Endothelial cell (in vitro differentiated cells): ENCODE data around the gene PLCB1. TPM values are rescaled to one million over a fixed set of nuclear protein-coding genes. Genes with fewer than 3 reads are reported as not detected.

ENCODE experiments used
- DNase-seq: peaks from one replicate; pipeline ENCODE4 v3.0.0; 2021; ENCODE audit warnings: low spot score
- H3K27ac Mint-ChIP-seq: one replicate; pipeline ENCODE4 v1.8.0; 2021; ENCODE audit warnings: mixed read lengths, inconsistent platforms; ENCODE audit not compliant: unreplicated experiment
- H3K27me3 Mint-ChIP-seq: one replicate; pipeline ENCODE4 v1.8.0; 2021; ENCODE audit warnings: mild to moderate bottlenecking, moderate library complexity, mixed read lengths, inconsistent platforms; ENCODE audit not compliant: unreplicated experiment
- H3K36me3 Mint-ChIP-seq: one replicate; pipeline ENCODE4 v1.8.0; 2021; ENCODE audit warnings: mild to moderate bottlenecking, low read depth, mixed read lengths, inconsistent platforms; ENCODE audit not compliant: unreplicated experiment
- H3K4me1 Mint-ChIP-seq: one replicate; pipeline ENCODE4 v1.8.0; 2021; ENCODE audit warnings: mild to moderate bottlenecking, mixed read lengths, inconsistent platforms; ENCODE audit not compliant: unreplicated experiment
- H3K4me3 Mint-ChIP-seq: one replicate; pipeline ENCODE4 v1.8.0; 2021; ENCODE audit warnings: mild to moderate bottlenecking, mixed read lengths, inconsistent platforms; ENCODE audit not compliant: unreplicated experiment
- H3K9me3 Mint-ChIP-seq: one replicate; pipeline ENCODE4 v1.8.0; 2021; ENCODE audit warnings: mixed read lengths, inconsistent platforms; ENCODE audit not compliant: unreplicated experiment
- total RNA-seq: library from RNA; stranded (reverse); fragmentation: NEBNext Ultra II Directional; extraction: Animal tissue kit (Norgen Biotek cat#: 25700); gene quantifications from one replicate; pipeline ENCODE4 v1.2.1, GENCODE V29; 2021; ENCODE audit not compliant: unreplicated experiment
- TF ChIP-seq, protein P1 (sequence below): fragments of 200-600 bp; sonication (generic); IDR thresholded peaks from one replicate; pipeline ENCODE4 v1.5.0; 2021; ENCODE audit warnings: antibody characterized with exemption; ENCODE audit not compliant: unreplicated experiment

The PLCB1 gene
- total RNA-seq, 1 donor from 2014 or later: 8.1 TPM

DNA sequence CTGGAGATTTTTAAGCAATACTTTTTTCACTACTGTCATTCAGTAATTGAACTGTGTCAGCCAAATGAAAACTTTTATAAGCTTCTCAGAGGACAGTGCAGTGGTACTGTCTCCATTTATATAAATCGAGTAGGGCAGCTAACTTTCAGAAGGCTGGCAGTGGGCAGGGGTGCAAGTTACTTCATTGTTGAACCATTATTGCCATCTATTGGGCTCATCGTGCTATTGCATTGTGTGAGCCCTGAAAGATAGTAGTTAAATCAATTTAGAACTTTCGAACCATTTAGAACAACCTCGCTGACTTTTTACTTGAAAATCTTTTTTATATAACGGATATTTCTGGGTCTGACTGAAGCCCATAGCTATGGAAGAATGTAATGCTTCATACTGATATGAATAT lies 589.0 kb downstream of the PLCB1 start:
- Mint-ChIP-seq H3K4me1 (no peaks in the 10 kb centered on the region), H3K27ac (no peak overlapping the region), H3K36me3 (no peaks in the 10 kb centered on the region), H3K4me3 (no peak overlapping the region), H3K9me3 (no peaks in the 10 kb centered on the region), H3K27me3 (no peaks in the 10 kb centered on the region)
- TF ChIP-seq, protein P1, sequence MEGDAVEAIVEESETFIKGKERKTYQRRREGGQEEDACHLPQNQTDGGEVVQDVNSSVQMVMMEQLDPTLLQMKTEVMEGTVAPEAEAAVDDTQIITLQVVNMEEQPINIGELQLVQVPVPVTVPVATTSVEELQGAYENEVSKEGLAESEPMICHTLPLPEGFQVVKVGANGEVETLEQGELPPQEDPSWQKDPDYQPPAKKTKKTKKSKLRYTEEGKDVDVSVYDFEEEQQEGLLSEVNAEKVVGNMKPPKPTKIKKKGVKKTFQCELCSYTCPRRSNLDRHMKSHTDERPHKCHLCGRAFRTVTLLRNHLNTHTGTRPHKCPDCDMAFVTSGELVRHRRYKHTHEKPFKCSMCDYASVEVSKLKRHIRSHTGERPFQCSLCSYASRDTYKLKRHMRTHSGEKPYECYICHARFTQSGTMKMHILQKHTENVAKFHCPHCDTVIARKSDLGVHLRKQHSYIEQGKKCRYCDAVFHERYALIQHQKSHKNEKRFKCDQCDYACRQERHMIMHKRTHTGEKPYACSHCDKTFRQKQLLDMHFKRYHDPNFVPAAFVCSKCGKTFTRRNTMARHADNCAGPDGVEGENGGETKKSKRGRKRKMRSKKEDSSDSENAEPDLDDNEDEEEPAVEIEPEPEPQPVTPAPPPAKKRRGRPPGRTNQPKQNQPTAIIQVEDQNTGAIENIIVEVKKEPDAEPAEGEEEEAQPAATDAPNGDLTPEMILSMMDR: peak; percentile 78
- DNase-seq: peak; percentile 55

DNA sequence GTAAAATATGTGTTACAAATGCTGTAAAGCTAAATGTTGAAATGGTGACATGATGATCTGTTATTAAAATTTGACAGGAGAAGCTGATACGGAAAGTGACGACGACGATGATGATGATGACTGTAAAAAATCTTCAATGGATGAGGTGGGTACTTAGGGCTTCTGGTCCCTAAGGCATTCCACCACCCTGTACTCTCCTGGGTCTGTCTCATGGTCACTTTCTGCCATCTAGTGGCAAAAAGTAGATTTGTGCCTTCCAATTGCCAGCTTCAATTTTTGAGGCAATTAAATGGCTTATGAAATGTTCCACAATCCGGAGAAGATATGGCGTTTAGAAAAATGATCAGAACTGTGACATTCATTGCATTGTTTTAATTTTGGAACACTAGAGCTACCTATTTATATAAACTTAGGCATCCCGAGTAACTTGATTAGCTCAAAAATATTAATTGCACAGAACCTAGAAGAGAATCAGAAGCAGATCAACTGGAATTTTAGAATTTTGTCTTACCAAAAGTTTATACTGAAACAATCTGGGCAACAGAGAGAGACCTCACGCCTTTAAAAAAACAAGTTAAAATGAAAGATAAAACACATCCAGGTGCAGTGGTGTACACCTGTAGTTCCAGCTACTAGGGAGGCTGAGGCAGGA lies 590.3 kb downstream of the PLCB1 start:
- Mint-ChIP-seq H3K36me3 (no peaks in the 10 kb centered on the region), H3K27me3 (no peaks in the 10 kb centered on the region), H3K9me3 (no peaks in the 10 kb centered on the region), H3K27ac (no peak overlapping the region), H3K4me3 (no peak overlapping the region), H3K4me1 (no peaks in the 10 kb centered on the region)
- TF ChIP-seq, protein P1: peak; percentile 75
- DNase-seq: peak; percentile 57

DNA sequence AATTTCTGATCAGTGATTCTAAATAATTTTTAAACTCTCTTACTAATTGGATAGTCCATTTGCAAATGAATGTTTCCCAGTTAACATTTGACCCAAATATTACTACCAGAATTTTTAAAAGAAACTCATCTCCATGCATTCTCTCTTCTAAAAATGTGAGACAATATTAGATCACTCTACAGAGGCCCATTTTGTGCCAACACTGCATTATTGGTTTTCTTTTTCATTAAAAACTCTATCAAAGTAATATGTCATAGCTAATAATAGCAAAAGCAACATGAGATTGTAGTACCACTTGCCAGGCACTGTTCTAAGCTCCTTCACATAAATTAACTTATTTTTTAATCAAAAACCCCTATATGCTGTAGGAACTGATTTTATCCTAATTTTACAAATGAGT lies 591.2 kb downstream of the PLCB1 start:
- Mint-ChIP-seq H3K4me3 (no peak overlapping the region), H3K27me3 (no peaks in the 10 kb centered on the region), H3K4me1 (no peaks in the 10 kb centered on the region), H3K27ac (no peak overlapping the region), H3K36me3 (no peaks in the 10 kb centered on the region), H3K9me3 (no peaks in the 10 kb centered on the region)
- TF ChIP-seq, protein P1: no peak
- no peak for DNase-seq

DNA sequence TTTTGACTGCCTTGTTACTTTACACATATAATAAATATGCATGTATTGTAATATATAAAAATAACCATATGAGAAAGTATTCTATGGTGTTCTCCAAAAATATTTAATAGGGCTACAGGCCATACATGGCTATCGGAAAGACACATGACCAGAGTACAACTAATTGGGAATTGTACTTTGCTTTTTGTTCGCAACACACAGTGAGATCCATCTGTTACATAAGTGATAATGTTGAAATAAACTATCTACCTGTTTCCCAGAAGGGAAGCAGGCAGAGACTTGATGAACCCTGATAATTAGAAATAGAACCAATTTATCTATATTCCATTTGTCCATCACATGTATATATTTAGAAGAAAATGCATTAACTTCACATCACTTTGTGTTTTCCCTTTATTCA lies 592.8 kb downstream of the PLCB1 start:
- TF ChIP-seq, protein P1: no peak
- DNase-seq: no peak
- H3K4me3 Mint-ChIP-seq: no peak overlapping the region
- H3K27me3 Mint-ChIP-seq: no peaks in the 10 kb centered on the region
- H3K36me3 Mint-ChIP-seq: no peaks in the 10 kb centered on the region
- no peaks in the 10 kb centered on the region for H3K9me3 Mint-ChIP-seq
- no peaks in the 10 kb centered on the region for H3K4me1 Mint-ChIP-seq
- no peak overlapping the region for H3K27ac Mint-ChIP-seq

DNA sequence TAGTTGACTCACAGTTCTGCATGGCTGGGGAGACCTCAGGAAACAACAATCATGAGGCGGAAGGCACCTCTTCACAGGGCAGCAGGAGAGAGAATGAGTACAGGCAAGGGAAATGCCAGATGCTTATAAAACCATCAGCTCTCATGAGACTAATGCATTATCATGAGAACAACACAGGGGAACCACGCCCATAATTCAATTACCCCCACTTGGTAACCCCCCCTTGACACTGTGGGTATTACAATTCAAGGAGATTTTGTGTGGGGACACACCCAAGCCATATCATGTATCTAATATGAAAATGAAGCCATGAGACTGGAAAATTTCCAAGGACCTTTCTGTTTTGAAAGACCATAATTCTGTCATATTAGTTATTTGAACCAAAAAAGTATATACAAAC lies 594.4 kb downstream of the PLCB1 start:
- Mint-ChIP-seq H3K4me3 (no peak overlapping the region), H3K27me3 (no peaks in the 10 kb centered on the region), H3K9me3 (no peaks in the 10 kb centered on the region), H3K4me1 (no peaks in the 10 kb centered on the region), H3K27ac (no peak overlapping the region), H3K36me3 (no peaks in the 10 kb centered on the region)
- no peak for DNase-seq
- TF ChIP-seq, protein P1: no peak
